Colonic mucosa (tissue), 4 donors: ENCODE measurements around the gene RAB9A. TPM values are rescaled to one million over a fixed set of nuclear protein-coding genes. Genes with fewer than 3 reads are reported as not detected.

ENCODE experiments used
- DNase-seq: peaks from one replicate; pipeline ENCODE4 v3.0.0-alpha.2; 2020
- H3K27ac ChIP-seq: fragments of 200-600 bp; one replicate; pipeline ENCODE4 v1.8.0; 2021
- H3K27me3 ChIP-seq: fragments of 200-600 bp; one replicate; pipeline ENCODE4 v1.8.0; 2021
- H3K36me3 ChIP-seq: fragments of 200-600 bp; one replicate; pipeline ENCODE4 v1.8.0; 2021
- H3K4me1 ChIP-seq: fragments of 200-600 bp; one replicate; pipeline ENCODE4 v1.8.0; 2021; ENCODE audit warnings: mild to moderate bottlenecking
- H3K4me3 ChIP-seq: fragments of 200-600 bp; one replicate; pipeline ENCODE4 v1.8.0; 2021
- H3K9ac ChIP-seq, 2 donors: one replicate each; pipeline ENCODE4 v1.7.0; 2013; ENCODE audit warnings: control low read depth in 2 of 2, low read depth in 2 of 2, low read length in 2 of 2
- H3K9me3 ChIP-seq: fragments of 200-600 bp; one replicate; pipeline ENCODE4 v1.8.0; 2021
- intact Hi-C: fragments of 100-400 bp; cut with DNase I; formaldehyde crosslinking; loops from one replicate; pipeline ENCODE4 v1.14.1; 2022
- total RNA-seq, 2 donors: library from RNA; stranded (reverse); fragmentation: NEBNext Ultra II Directional in 1 of 2; extraction: Animal tissue kit (Norgen Biotek cat#: 25700) in 1 of 2; gene quantifications; one replicate each; pipeline ENCODE4 v1.2.1, GENCODE V29; 2021
- TF ChIP-seq, protein P1 (sequence below): fragments of 200-600 bp; IDR thresholded peaks from one replicate; pipeline ENCODE4 v1.8.0; 2022; ENCODE audit warnings: antibody characterized with exemption, mild to moderate bottlenecking
- donor health status: healthy.
- donor health status: DM: no; HTN: no; CAD: no.
- donor health status: DM: no; HTN: no; CAD: no.

Gene RAB9A
- total RNA-seq, 2 donors from 2014 or later = 23.0 to 67.1 TPM

DNA sequence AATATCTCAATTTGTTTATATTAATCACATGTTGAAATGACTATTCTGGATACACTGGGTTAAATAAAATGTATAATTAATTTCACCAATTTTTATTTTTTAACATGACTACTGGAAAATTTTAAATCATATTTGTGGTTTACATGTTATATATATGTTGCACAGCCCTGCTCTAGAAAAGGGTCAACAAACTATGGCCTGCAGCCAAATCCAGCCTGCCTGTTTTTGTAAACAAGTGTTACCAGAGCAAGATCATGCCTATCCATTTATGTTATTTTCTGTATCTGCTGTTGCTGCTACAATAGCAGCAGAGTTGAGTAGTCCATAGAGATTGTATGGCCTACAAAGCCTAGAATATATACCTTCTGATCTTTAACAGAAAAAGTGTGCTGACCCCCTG is 34.8 kb upstream of the RAB9A start:
- Histone ChIP-seq H3K9ac (no peak overlapping the region), H3K27me3 (no peaks in the 10 kb centered on the region), H3K36me3 (no peaks in the 10 kb centered on the region), H3K4me3 (no peak overlapping the region), H3K9me3 (no peaks in the 10 kb centered on the region), H3K27ac (peak overlapping the region; percentile 95), H3K4me1 (peaks cover 14% of the 10 kb centered on the region)
- TF ChIP-seq, protein P1, sequence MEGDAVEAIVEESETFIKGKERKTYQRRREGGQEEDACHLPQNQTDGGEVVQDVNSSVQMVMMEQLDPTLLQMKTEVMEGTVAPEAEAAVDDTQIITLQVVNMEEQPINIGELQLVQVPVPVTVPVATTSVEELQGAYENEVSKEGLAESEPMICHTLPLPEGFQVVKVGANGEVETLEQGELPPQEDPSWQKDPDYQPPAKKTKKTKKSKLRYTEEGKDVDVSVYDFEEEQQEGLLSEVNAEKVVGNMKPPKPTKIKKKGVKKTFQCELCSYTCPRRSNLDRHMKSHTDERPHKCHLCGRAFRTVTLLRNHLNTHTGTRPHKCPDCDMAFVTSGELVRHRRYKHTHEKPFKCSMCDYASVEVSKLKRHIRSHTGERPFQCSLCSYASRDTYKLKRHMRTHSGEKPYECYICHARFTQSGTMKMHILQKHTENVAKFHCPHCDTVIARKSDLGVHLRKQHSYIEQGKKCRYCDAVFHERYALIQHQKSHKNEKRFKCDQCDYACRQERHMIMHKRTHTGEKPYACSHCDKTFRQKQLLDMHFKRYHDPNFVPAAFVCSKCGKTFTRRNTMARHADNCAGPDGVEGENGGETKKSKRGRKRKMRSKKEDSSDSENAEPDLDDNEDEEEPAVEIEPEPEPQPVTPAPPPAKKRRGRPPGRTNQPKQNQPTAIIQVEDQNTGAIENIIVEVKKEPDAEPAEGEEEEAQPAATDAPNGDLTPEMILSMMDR = no peak
- intact Hi-C loops = no loop called here
- no peak for DNase-seq

DNA sequence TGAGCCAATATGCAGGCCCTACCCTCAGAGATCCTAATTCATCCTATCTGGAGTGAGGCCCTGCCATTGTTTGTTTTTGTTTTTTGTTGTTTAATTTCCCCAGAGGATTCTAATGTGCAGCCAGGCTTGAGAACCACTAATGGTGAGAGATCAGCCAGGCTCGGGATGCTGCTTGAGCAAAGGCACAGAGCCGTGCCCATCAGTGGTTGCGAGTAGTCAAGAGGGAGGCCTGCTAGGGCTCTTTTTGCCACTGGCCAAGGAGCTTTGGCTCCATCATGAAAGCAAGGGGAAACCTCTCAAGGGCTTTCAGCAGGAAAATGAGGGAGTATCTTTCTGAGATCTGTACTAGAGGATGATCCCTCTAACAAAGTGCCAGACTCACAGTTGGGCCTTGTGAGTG is 33.3 kb upstream of the RAB9A start:
- Histone ChIP-seq H3K9me3 (no peaks in the 10 kb centered on the region), H3K27ac (no peak overlapping the region), H3K4me3 (no peak overlapping the region), H3K4me1 (peaks cover 14% of the 10 kb centered on the region), H3K9ac (no peak overlapping the region), H3K27me3 (no peaks in the 10 kb centered on the region), H3K36me3 (no peaks in the 10 kb centered on the region)
- no peak for DNase-seq
- TF ChIP-seq, protein P1 = no peak
- intact Hi-C loops = loop anchor here (5.0 kb wide), 2 partner anchors 77 to 92 kb away; partner anchors contain the start of genes OFD1 and TRAPPC2

DNA sequence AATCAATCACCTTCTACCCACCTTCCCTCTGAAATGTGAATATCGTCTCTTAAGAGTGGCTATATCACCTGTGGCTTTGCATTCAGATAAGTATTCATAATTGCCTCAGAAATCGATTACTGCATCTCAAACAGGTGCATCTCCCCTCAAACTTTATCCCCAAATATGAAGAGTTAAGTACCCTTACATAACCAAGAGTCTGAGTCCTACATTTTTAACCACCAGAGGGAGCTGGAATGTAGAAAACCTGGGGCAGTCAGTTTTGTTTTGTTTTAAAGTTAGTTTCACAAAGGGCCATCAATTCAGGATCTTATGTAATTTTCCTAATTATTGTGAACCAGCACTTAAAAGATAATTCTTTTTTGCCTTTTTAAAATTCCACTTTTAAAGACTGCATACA is 30.3 kb upstream of the RAB9A start:
- TF ChIP-seq, protein P1 = peak; percentile 68
- Histone ChIP-seq H3K36me3 (no peaks in the 10 kb centered on the region), H3K27ac (no peak overlapping the region), H3K4me3 (no peak overlapping the region), H3K9ac (no peak overlapping the region), H3K27me3 (no peaks in the 10 kb centered on the region), H3K4me1 (peaks cover 6% of the 10 kb centered on the region), H3K9me3 (no peaks in the 10 kb centered on the region)
- peak; percentile 33 for DNase-seq
- intact Hi-C loops = loop anchor here (5.0 kb wide), 2 partner anchors 74 to 89 kb away; partner anchors contain the start of genes OFD1 and TRAPPC2

DNA sequence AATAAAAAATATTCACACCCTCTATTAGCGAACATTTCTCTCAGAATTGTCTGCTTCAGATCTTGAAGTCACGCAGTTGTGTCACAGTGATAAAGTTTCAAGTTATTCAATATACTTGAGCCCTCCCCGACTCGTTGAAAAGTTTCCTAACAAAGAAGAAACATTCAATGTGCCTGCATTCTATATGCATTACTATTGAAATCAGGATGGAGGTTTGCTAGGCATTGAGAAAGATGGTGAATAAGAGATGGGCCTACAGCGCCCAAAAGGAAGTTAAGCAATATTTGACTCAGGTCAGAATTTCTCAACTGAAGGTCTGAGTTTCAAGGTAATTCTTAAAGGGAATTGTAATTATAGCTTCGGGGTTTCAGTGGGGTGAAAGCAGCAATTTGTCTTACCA is 29.9 kb upstream of the RAB9A start:
- TF ChIP-seq, protein P1 = no peak
- H3K27me3 ChIP-seq = no peaks in the 10 kb centered on the region
- no peak overlapping the region for H3K4me3 ChIP-seq
- no peaks in the 10 kb centered on the region for H3K9me3 ChIP-seq
- DNase-seq = no peak
- H3K27ac ChIP-seq = no peak overlapping the region
- no peak overlapping the region for H3K9ac ChIP-seq
- intact Hi-C loops = loop anchor here (5.0 kb wide), 2 partner anchors 73 to 88 kb away; partner anchors contain the start of genes OFD1 and TRAPPC2
- H3K36me3 ChIP-seq = no peaks in the 10 kb centered on the region
- peaks cover 1% of the 10 kb centered on the region for H3K4me1 ChIP-seq

DNA sequence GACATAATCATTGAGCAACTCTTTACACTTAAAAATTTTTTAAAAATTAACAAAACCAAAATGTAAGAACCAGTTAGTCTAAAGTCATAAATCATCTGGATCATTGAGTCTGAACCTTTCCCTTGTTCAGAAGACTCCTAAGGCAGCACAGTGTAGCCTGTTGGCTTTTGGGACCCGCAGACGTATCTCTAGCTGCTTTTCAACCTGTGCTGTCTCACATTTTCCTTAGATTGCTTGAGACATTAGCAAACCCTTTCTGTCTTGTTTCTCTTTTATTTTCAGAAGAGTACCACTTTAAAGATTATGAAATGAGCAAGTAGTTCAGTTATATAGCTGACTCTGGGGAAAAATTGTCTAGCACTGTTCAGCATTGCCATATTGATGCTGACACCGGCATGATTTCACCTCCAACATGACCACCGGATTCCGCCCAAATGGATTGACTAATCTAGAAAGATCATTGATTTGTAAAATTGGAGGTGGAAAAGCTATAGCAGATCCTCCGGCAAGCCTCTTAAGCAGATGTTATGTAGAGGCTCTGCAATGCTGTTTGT is 27.1 kb upstream of the RAB9A start:
- H3K4me3 ChIP-seq = no peak overlapping the region
- no peak for DNase-seq
- no peaks in the 10 kb centered on the region for H3K9me3 ChIP-seq
- peak overlapping the region in 1 of 2 donors; percentile 20 for H3K9ac ChIP-seq
- H3K27me3 ChIP-seq = no peaks in the 10 kb centered on the region
- intact Hi-C loops = loop anchor here (5.0 kb wide), 1 partner anchor 370 kb away; no protein-coding TSS in a partner anchor
- no peaks in the 10 kb centered on the region for H3K36me3 ChIP-seq
- H3K27ac ChIP-seq = peak overlapping the region; percentile 41
- TF ChIP-seq, protein P1 = no peak
- no peaks in the 10 kb centered on the region for H3K4me1 ChIP-seq
